ENCODE measurements around the gene WIPF2. TPM values are rescaled to one million over a fixed set of nuclear protein-coding genes. Genes with fewer than 3 reads are reported as not detected.

WIPF2 gene
- total RNA-seq, 1 experiment from 2014 or later: 23.0 TPM

GRCh38 chr17:40260528-40260927 is 41.4 kb downstream of the WIPF2 start:
- no peak overlapping the region for H3K4me3 Mint-ChIP-seq
- no peak for TF ChIP-seq ATF2 (CRISPR knock-in tag; IDR thresholded peaks at IDR 0.05; ENCODE audit: borderline replicate concordance, low read depth)
- TF ChIP-seq ZNF121 (CRISPR knock-in tag; IDR thresholded peaks at IDR 0.05): no peak
- TF ChIP-seq, protein P1, sequence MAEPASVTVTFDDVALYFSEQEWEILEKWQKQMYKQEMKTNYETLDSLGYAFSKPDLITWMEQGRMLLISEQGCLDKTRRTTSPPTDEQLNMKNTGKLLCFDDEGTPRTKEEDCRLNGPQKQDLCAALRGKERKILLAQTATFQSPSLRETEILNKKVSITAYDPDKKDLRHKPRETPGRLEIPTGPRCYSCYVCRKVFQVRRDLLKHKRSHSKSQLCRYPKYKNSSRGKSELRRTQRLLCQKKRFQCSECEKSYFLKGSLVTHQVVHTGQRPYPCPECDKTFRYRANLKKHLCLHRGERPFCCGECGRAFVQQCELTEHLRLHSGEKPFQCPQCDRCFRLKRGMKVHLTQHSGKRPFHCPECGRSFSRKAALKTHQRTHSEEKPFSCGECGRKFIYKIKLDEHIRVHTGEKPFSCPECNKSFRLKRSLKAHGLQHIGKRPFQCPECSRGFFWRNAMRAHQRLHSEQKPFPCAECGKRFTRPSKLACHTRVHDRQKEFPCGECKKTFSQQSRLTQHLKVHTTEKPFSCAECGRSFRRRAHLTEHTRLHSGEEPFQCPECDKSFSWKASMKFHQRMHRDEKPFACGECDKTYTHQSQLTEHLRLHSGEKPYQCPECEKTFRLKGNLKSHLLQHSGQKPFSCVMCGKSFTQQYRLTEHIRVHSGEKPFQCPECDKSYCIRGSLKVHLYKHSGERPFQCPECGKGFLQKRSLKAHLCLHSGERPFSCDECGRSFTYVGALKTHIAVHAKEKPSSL (CRISPR knock-in tag; conservative IDR thresholded peaks at IDR 0.05): no peak
- TF ChIP-seq ZBTB21 (CRISPR knock-in tag; IDR thresholded peaks at IDR 0.05; ENCODE audit: borderline replicate concordance): no peak
- TF ChIP-seq PRRX2 (CRISPR knock-in tag; IDR thresholded peaks at IDR 0.05): no peak
- no peak for TF ChIP-seq TEAD4 (CRISPR knock-in tag; IDR thresholded peaks at IDR 0.05)
- TF ChIP-seq IRF2 (CRISPR knock-in tag; IDR thresholded peaks at IDR 0.05; ENCODE audit: borderline replicate concordance, low read depth): no peak
- DNase-seq (ENCODE audit: low spot score): no peak
- POLR2A ChIA-PET: no interaction called here
- H3K27ac Mint-ChIP-seq: no peak overlapping the region
- peaks cover 8% of the 10 kb centered on the region for H3K4me1 Mint-ChIP-seq
- H3K9me3 Mint-ChIP-seq: no peaks in the 10 kb centered on the region
- ATAC-seq: no peak
- no peaks in the 10 kb centered on the region for H3K27me3 Mint-ChIP-seq (ENCODE audit: low read depth)
- peaks cover 57% of the 10 kb centered on the region for H3K36me3 Mint-ChIP-seq
- CTCF ChIA-PET: interaction anchor here (1.3 kb wide), 1 partner anchor 42 kb away, joined by 3 read pairs; no protein-coding TSS in a partner anchor

GRCh38 chr17:40264458-40265185 is 45.5 kb downstream of the WIPF2 start:
- peaks cover 29% of the 10 kb centered on the region for H3K36me3 Mint-ChIP-seq
- peak; percentile 27; the same call in 1 of the 2 replicates for TF ChIP-seq ZNF121 (CRISPR knock-in tag; IDR thresholded peaks at IDR 0.05)
- no peak for TF ChIP-seq SOX15 (CRISPR knock-in tag; IDR thresholded peaks at IDR 0.05)
- peak overlapping the region; percentile 48; the same call in 1 of the 2 replicates for H3K27ac Mint-ChIP-seq
- H3K27me3 Mint-ChIP-seq (ENCODE audit: low read depth): no peaks in the 10 kb centered on the region
- H3K4me1 Mint-ChIP-seq: peaks cover 8% of the 10 kb centered on the region
- ATAC-seq: peak; percentile 71
- ChIA-PET CTCF (interaction anchor here (0.5 to 0.7 kb wide), 2 partner anchors 40 to 153 kb away, joined by 3 read pairs; no protein-coding TSS in a partner anchor), POLR2A (interaction anchor here (0.6 kb wide), 1 partner anchor 42 kb away, joined by 3 read pairs; no protein-coding TSS in a partner anchor)
- H3K4me3 Mint-ChIP-seq: no peak overlapping the region
- H3K9me3 Mint-ChIP-seq: no peaks in the 10 kb centered on the region
- no peak for DNase-seq (ENCODE audit: low spot score)

DNA sequence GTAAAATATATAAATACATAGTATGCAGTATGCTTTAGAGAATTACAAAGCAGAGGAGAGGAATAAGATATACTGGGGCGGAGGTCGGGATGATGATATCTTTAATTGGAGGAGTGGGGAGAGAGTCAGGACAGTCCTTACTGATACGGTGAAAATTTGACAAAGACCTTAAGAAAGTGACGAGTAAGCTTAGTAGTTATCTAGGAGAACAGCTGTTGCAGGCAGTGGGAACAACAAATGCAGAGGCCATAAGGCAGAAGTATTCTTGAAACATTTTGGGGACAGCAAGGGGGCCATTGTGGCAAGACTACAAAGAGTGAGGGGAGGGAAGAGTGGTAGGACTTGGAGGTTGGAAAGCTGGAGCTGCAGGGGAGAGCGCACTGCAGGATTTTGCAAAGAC is 46.2 kb downstream of the WIPF2 start:
- Mint-ChIP-seq H3K27ac (no peak overlapping the region), H3K4me1 (peaks cover 8% of the 10 kb centered on the region), H3K4me3 (no peak overlapping the region), H3K27me3 (ENCODE audit: low read depth) (no peaks in the 10 kb centered on the region), H3K9me3 (no peaks in the 10 kb centered on the region), H3K36me3 (peaks cover 25% of the 10 kb centered on the region)
- ChIA-PET CTCF (interaction anchor here (1.4 kb wide), 1 partner anchor 16 kb away, joined by 4 read pairs; no protein-coding TSS in a partner anchor), POLR2A (no interaction called here)
- ATAC-seq (no peak), DNase-seq (ENCODE audit: low spot score) (no peak)
- no peak for TF ChIP-seq ATF2 (CRISPR knock-in tag; IDR thresholded peaks at IDR 0.05; ENCODE audit: borderline replicate concordance, low read depth)
- TF ChIP-seq GABPB1 (CRISPR knock-in tag; IDR thresholded peaks at IDR 0.05): no peak
- no peak for TF ChIP-seq TEAD1 (CRISPR knock-in tag; IDR thresholded peaks at IDR 0.05)
- TF ChIP-seq ZNF219 (CRISPR knock-in tag; IDR thresholded peaks at IDR 0.05; ENCODE audit: borderline replicate concordance): no peak
- TF ChIP-seq CREB1 (CRISPR knock-in tag; IDR thresholded peaks at IDR 0.05): no peak
- TF ChIP-seq FOXJ3 (CRISPR knock-in tag; IDR thresholded peaks at IDR 0.05; ENCODE audit: borderline replicate concordance): no peak
- TF ChIP-seq ATF3 (CRISPR knock-in tag; conservative IDR thresholded peaks at IDR 0.05): no peak
- TF ChIP-seq, protein P2, sequence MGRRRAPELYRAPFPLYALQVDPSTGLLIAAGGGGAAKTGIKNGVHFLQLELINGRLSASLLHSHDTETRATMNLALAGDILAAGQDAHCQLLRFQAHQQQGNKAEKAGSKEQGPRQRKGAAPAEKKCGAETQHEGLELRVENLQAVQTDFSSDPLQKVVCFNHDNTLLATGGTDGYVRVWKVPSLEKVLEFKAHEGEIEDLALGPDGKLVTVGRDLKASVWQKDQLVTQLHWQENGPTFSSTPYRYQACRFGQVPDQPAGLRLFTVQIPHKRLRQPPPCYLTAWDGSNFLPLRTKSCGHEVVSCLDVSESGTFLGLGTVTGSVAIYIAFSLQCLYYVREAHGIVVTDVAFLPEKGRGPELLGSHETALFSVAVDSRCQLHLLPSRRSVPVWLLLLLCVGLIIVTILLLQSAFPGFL (CRISPR knock-in tag; IDR thresholded peaks at IDR 0.05; ENCODE audit: borderline replicate concordance): no peak
- TF ChIP-seq, protein P3, sequence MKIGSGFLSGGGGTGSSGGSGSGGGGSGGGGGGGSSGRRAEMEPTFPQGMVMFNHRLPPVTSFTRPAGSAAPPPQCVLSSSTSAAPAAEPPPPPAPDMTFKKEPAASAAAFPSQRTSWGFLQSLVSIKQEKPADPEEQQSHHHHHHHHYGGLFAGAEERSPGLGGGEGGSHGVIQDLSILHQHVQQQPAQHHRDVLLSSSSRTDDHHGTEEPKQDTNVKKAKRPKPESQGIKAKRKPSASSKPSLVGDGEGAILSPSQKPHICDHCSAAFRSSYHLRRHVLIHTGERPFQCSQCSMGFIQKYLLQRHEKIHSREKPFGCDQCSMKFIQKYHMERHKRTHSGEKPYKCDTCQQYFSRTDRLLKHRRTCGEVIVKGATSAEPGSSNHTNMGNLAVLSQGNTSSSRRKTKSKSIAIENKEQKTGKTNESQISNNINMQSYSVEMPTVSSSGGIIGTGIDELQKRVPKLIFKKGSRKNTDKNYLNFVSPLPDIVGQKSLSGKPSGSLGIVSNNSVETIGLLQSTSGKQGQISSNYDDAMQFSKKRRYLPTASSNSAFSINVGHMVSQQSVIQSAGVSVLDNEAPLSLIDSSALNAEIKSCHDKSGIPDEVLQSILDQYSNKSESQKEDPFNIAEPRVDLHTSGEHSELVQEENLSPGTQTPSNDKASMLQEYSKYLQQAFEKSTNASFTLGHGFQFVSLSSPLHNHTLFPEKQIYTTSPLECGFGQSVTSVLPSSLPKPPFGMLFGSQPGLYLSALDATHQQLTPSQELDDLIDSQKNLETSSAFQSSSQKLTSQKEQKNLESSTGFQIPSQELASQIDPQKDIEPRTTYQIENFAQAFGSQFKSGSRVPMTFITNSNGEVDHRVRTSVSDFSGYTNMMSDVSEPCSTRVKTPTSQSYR (CRISPR knock-in tag; IDR thresholded peaks at IDR 0.05): no peak
- TF ChIP-seq CREM (CRISPR knock-in tag; IDR thresholded peaks at IDR 0.05): no peak
- no peak for TF ChIP-seq GRHL2 (CRISPR knock-in tag; IDR thresholded peaks at IDR 0.05; ENCODE audit: insufficient replicate concordance, severe bottlenecking)

All from WTC11 (cell line).